GM19372 (cell line): Measurements from ENCODE around the gene FNDC11.

Experiments
- ATAC-seq: cut with Tn5 transposase; IDR thresholded peaks from one replicate; pipeline ENCODE4 v1.9.1; 2021; ENCODE audit warnings: mild to moderate bottlenecking, low read depth, moderate library complexity; ENCODE audit not compliant: unreplicated experiment

Gene FNDC11

DNA sequence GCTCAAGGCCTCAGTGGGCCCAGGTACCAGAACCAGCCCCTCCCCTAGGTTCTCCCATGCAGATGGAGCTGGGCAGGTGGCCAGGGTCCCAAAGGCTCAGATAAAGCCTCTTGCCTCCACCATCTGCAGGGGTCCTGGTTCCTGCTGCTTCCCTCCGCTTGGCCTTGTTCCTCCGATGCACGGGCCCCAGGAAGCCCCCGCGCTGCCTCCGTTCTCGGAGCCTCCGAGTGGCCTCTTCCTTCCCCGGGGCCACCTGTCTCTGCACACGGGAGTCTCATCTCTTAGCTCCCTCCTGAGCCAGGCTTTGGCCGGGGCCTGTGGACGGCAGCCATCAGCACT lies 14.9 kb upstream of the FNDC11 start:
- no peak for ATAC-seq

DNA sequence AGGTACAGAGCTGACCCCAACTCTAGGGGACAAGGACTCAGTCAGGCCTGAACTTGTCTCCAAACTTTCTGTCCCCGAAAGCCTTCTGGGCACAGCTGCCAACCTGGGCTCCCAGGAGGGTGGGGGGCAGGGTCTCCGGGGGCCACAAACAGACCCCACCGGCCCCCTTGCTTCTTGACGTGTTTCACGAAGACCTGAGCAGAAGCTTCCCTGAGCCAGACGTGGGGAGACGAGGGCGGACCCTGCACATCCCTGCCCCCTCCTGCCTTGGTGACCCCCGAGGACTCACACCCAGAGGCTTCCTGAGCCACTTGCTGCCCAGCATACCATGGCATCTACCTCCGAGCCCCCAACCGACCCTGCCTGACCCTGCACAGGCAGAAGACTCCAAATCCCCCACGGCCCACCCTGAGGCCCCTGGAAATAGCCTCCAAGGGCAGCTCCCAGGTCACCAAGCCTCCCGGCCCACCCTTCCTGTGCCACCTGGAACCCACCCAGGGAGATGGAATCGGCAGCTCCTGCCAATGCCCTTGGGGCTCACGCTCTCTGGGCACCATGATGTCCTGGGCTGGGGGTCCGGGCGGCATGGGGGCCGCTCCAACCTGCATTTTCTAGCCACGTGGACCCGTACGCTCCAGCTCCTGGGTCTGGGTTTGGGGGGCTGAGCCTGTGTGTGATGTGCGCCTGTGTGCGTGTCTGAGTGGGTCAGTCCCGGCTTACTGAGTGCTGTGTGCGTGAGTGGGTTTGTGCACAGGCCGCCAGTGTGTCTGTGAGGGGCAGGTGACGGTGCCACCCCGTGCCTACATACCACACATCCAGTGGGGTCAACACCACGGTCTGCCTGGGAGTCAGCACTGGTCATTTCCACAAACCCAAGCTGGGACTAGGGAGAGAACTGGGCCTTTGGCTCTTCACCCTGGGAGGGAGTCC lies 14.3 kb upstream of the FNDC11 start:
- ATAC-seq: no peak

DNA sequence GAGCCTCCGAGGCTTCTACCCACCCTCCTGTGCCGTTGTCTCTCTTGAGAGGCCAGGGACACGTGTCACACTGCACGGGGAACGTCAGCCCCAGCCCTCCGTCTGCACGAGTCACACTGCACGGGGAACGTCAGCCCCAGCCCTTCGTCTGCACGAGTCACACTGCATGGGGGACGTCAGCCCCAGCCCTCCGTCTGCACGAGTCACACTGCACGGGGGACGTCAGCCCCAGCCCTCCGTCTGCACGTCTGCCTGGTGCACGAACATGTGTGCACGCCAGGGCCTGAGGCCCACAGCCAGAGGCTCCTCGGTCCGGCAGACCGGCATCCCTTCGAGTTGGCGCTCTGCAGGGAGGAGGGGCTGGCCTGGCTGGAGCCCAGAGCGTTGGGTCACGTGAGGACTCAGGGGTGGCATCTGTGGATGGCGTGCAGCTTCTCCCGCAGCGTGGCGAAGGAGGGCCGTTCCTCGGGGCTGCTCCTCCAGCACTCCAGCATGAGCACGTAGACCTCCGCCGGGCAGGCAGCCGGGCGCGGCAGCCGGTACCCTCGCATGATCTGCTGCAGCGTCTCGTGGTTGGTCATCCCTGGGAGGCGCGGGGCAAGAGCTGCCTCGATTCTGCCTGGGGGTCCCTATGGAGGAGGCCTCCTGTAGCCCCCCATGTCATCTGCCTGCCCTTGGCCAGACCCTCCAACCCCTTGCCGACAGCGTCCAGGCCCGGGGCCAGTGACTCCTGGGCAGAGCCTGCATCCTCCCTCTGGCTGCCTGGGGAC lies 13.4 kb upstream of the FNDC11 start:
- no peak for ATAC-seq

DNA sequence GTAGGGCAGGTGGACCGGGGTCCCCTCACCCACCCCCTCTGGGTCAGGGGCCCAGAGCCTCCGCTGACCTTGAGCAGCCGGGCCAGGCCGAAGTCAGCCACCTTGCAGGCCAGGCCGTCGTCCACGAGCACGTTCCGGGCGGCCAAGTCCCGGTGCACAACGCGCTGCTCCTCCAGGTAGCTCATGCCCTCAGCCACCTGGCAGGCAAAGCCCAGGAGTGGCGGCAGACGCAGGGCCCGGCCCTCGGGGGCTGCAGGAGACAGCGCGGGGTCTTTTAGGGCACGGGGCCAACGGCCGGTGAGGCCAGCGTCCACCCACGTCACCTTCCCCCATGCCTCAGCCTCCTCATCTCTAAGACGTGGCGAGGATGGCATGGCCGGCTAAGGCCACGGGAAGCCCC lies 12.6 kb upstream of the FNDC11 start:
- ATAC-seq: no peak

DNA sequence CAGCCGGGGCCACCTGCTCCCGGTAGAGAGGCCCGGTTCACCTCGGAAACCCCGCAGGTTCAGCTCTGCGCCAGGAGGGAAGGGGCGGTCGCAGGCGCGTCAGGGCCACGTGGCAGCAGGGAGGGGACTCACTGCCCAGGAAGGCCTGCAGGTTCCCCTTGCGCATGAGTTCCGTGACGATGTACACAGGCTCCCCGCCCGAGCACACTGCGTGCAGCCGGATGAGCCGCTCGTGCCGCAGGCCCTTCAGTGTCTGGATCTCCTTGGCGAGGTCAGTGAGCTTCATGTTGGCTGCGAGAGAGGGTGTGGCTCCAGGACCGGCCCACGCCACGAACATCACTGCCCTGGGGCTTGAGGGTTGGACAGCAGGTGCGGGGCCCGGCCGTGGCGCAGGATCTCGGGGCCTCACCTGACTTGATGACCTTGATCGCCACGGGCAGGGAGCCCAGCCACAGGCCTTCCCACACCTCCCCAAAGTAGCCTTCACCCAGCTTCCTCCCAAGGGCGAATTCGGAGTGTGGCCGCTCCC lies 11.9 kb upstream of the FNDC11 start:
- no peak for ATAC-seq

DNA sequence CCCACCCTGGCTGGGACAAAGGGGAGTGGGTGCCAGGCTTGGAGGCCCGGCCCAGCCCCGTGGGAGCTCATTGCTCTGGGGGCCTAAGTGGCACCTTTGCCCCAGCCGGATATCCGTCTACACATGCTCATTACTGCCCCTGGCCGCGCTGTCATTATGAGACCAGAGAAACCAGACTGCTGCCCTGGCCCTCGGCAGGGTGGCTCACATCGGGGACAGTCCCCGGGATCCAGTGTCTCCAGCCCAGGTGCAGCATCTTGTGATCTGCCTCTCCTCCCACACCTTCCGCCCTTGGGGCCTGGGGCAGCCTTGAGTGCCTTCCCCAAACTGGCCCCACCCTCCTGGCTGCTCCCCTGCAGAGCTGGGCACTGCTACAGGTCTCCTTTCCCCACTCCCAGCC lies 11.3 kb upstream of the FNDC11 start:
- ATAC-seq: no peak

DNA sequence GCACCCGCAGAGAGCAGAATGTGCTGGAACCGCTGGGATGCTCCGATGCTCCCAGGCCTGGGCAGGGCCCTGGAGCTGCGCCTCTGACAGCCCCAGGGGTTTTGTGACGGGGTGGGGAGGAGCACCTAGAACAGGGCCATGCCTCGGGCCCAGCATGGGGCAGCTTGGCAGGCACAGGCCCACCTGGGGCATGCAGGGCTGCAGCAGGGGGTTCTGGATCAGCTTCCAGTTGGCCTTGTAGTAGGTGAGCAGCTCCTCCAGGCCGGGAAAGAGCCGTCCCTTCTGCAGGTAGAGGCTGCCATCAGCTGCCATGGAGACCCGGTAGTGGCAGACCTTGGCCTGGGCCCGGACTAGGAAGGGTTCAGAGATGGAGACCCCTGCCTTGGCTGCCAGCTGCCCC lies 10.8 kb upstream of the FNDC11 start:
- no peak for ATAC-seq

DNA sequence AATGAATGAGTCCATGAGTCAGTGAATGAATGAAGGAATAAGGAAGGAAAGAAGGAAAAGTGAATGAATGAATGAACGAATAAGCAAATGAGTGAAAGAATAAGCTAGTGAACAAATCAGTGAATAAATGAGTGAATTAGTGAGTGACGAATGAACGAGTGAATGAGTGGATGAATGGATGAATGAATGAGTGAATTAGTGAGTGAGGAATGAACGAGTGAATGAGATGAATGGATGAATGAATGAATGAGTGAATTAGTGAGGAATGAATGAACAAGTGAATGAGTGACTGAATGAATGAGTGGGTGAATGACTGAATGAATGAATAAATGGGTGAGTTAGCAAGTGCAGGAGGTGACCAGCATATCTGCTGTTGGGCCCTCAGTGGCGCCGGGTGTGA lies 10.2 kb upstream of the FNDC11 start:
- no peak for ATAC-seq

DNA sequence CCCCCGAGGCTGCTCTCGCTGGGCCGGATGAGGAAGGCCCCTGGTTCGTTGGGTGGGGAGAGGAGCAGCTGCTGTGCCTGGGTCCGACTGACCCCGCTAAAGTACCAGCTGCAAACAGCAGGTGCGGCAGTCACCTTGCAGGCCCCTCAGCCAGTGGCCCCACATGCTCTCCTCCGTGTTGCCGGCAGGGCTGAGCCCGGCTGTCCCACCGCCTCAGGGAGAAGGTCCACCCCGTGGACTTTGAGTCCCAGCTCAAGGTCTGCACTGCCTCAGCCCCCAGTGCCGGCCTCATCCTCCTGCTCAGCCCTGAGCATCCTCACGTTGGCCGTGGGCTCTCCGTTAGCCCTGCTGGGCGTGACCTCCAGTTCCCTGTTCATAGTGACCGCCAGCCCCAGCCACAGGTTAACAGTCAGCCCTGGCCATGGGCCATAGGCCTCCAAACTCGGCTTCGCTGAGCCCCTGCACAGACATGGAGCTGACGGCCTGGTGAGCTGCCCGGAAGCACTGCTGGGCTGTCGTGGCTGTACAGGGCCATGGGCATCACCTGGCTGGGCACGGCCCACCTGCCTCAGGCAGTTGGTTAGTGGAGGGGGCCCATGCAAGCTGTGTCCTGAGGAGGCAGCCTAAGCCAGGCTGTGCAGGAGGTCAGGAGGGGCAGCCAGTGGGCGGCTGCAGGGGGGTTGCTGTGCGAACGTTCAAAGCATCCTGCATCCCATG lies 9.6 kb upstream of the FNDC11 start:
- no peak for ATAC-seq

DNA sequence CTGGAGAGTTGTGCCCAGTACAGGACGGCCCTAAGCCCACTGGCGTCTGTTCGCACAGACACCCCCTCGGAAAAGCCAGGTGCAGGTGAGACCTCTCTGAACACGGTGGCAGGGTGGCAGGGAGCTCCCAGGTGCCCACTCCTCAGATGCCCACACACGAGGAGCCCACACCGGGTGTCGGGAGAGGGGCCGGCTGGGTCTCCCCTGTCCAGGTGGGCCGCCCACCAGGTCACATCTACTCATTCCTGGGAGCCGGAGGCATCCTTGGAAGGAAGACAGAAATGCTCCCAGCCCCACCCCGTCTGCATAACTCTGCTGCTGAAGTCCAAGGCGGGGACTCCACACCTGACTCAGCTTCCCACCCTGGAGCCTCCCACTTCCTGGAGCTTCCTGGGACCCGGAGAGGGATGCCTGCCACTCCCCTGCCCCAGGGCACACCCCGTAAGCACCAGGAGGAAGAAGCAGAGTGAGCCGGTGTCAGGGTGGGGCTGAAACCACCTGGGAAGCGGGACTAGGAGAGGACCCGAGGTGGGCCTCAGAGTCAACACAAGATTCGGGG lies 8.9 kb upstream of the FNDC11 start:
- ATAC-seq: no peak

DNA sequence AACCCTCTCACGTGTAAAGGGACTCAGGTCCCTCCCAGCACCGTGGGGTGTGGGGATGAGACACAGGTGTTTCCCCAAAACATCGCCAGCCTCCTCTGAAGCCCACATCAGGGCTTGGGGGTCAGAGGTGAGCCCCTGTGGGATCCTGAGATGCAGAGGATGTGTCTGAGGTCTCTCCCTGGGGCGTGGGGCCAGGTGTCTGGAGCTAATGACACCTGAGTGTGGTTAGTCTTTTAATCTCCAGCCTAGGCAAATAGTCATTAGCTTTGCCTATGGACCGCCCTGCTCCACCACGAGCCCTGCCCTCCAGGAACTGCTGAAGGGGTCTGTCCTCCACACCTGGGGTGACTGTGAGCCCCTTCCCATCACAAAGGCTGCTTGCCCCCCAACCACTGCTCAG lies 8.1 kb upstream of the FNDC11 start:
- ATAC-seq: no peak

DNA sequence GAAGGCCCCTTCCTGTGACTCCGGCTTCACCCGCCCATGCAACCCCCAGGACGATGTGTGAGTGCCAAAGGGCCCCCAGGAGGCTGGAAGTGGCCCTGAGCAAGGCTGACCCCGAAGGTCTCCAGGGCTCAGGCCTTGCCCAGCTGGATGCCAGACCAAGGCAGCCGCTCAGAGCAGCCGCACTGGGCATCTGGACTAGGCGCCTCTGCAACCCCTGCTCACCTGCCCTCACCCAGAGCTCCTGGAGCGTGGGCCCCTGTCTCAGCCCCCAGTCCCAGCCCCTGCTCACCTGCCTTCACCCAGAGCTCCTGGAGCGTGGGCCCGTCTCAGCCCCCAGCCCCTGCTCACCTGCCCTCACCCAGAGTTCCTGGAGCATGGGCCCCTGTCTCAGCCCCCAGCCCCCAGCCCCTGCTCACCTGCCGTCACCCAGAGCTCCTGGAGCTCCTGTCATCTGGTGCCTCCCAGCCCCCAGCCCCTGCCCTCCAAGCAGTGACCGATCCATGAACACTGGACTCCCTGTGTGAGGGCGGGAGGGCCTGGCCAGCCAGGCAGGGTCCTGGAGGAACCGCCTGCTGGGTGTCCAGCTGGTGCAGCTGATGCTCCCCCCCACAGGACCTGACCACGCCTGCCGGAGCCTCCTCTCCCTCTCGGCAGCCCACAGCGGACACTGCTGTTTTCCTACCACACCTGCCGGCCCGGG lies 7.6 kb upstream of the FNDC11 start:
- ATAC-seq: no peak

DNA sequence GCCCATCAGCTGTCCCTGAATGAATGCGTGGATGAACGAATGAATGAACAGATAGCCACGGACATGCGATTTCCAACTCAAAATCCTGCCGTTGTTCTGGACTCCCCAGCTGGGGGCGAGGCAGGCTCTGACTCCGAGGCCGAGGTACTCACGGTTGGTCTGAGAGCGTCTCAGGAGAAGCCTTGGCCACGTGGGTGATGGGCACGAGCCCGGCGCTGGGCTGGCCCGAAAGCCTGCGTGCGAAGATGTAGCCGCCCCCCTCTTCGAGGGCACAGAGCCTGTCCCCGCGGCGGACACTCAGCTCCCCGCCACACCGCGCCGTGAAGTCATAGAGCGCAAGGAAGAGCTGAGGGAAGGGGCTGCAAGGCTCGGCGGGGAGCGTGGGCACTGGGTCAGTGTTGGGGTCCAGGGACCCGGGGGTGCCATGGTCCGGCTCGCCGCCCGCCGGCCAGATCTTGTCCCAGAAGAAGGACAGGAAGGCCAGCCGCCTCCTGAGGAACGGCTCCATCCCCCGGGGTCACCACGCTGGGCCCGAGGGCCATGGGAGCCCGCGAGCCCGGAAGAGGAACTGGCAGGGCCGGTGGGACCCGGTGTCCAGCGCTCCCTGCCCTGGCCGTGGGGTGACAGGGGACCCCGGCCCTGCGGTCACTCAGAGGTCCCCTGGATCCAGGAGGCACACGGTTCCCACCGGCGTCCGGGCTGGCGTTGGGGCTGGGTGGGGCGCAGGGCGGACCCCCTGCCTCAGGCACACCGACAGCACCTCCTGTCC lies 6.8 kb upstream of the FNDC11 start:
- ATAC-seq: no peak

DNA sequence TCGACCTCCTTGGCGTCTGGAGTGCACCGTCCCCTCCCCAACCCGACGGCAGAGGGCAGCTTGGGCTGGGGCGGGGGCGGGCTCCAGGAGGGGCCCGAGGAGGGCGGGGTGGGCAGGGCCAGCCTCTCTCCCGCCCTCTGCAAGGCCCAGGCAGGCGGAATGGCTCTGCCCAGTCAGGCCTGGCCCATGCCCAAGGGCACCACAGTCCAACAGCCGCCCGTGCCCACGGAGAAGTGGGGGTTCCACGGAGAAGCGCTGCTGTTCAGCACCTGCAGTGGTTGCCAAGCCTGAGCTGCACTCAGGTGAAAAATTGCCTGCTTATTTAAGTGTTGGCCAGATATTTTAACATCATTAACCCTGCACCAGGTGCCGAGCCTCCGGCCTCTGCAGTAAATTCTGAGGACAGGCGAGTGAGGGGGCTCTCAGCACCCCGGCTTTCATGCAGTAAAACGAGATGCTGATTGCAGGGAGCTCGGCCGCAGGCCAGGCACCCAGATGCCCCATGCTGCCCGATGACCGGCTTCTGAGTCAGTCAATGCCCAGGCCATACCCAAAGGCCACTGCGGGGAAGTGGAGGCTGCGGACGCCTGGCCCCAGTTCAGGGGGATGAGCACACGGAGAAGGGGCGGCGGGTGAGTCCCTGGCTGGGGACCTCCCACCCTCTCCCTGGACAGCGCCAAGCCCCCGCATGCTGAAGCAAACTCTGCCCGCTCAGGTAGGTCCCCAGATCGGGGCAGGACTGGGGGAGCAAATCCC lies 6.1 kb upstream of the FNDC11 start, which contains the start of gene SRMS:
SRMS (minus strand) TSS at position 25 of the 756 bp plus-strand sequence. CDS start 286 bp downstream, outside the sequence.
- ATAC-seq: no peak

DNA sequence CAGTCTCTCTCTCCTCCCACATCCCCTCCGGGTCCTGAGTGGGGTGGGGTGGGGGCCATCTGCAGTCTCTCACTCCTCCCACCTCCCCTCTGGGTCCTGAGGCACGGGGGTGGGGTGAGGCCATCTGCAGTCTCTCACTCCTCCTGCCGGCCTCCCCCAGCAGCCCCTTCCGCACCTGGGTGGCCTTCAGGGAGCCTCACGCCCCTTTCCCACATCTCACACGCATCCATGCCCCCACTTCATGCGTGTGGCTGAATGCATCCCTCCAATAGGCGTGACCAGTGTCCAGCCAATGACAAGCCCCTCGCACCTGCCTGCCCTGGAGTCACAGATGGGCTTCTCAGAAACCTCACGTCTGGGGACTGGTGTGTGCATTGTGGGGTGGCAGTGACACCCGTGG lies 5.4 kb upstream of the FNDC11 start:
- no peak for ATAC-seq

DNA sequence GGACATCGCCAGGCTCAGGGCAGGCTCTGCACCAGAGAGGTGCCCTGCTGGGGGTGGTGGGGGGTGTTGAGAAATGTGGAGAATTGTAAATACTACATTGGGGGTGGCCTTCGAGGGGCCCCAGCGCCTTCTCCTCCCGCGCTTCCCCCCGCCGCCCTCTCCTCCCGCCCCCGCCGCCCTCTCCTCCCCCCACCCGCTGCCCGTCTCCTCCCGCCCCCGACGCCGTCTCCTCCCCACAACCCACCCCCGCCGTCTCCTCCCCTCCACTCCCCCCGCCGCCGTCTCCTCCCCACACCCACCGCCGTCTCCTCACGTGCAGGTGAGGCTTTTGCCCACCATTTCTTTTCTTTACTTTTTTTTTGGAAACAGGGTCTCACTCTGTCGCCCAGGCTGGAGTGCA lies 4.9 kb upstream of the FNDC11 start:
- no peak for ATAC-seq

DNA sequence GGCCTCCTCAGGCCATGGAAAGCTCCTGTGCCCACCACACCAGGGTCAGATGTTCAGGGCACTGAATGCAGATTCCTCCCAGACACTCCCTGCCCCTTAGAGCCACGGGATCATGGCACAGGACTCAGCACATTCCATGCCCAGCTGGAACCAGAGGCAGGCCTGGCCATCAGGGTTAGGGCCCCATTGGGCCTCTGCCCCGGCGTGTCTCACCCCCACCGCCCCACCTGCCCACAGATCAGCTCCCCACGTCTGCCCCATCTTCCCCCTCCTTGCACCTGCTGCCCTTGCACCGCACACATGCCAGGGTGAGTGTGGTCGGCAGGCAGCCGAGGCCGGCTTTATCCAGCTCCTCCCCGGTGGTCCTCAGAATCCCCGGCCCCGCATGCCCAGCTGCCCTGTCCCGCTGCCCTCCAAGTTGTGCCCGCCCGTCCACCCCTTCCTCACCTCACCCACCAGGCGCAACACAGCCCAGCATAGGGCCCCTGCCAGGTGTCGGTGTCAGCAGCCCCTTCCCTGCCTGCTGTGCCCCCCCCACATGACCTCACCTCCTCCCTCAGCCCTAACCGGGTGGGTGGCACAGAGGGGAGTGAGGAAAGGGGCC lies 4.2 kb upstream of the FNDC11 start:
- ATAC-seq: no peak

DNA sequence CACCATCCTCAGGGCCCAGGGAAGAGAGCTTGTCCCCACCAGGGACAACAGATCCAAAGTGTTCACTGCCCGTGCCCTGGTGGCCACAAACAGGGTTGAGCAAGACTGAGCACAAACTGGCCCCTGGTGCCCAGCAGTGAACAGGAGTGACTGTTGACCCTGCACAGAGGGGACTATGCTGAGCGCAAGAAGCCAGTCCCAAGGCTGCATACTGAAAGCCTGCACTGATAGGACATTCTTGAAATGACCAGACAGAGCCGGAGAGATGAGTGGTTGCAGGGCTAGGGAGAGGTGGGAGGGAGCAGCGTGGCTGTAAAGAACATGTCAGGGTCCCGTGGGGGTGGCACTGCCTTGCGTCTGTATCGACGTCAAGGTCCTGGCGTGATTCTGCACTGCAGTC lies 2.9 kb upstream of the FNDC11 start:
- no peak for ATAC-seq
